ENCODE data around the gene HMCN1.
"Not testable (repeated sequence)": the region's sequence is repeated elsewhere in the genome, so short reads cannot be mapped to it uniquely, and the experiment has no call there.

The HMCN1 gene

DNA sequence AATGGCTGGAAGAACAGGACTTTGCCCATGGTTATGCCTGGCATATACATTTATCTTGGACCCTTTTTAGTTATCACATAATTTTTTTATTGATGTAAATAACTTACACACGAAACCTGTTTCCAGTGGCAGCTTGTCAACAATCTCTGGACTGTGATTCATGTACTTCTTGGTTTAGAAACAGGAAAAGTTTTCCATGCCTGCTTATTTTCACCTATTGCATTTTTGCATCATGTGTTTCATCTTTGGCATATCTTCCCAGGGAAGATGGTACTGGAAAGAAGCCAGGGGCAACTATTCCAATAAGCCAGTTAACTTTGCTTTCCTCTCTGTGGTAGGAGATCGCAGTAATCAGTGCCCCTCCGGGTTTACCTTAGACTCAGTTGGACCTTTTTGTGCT, 430.6 kb downstream of the HMCN1 start:
- no peak for DNase-seq

DNA sequence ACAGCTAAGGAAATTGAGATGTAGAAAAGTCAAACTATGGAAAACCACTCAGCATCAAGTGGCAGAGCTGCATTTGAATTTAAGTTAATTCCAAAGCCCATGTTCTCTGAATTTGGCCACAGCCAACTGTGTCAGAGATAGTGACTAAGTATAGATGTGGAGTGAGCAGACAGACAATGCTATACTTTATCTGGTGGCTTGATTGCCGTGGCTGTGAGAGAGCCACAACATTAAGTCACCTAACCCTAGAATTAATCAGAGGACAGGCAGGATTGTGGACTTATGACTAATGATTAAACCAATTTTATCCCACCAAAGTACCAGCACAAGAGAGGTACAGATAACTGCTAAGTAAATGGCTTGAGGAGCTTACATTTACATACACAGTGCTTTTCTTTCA, 431.1 kb downstream of the HMCN1 start:
- no peak for DNase-seq

- DNase-seq = no peak
These were observed 433.0 kb downstream of the HMCN1 start for GRCh38 chr1:186167096-186167668.

DNA sequence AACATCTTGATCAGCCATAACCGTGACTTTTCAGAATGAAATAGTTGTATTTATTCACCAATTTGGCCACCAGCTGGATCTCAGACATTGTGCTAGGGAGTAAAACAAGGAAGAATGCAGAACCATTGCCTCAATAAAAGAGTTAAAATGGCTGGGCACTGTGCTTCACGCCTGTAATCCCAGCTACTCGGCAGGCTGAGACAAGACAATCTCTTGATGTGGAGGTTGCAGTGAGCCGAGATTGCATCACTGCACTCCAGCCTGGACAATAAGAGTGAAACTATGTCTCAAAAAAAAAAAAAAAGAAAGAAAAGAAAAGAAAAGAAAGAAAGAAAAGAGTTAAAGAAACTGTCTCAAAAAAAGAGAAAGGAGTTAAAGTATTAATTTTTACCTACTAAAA, 441.4 kb downstream of the HMCN1 start:
- no peak for DNase-seq

- no peak for DNase-seq
These were observed 444.3 kb downstream of the HMCN1 start for GRCh38 chr1:186178426-186179043.

- no peak for DNase-seq
These were observed 445.0 kb downstream of the HMCN1 start for GRCh38 chr1:186179231-186179630.

DNA sequence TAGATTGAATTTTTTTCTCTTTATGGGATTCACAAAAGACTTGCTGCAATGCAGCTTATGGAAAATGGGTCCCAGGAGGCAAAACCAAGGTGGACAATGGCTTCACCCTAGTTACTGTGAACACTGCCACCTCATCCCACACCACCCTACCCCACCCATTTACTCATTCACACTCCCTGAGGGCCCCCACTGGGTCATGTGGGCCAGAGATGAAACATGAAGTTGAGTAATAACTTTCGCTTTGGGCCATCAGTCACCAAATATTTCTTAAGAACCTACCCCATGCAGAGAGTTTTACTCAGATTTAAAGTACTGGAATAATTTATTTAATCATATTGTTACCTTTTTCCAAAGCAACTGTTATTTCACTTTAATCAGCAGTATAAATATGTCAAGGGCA, 449.0 kb downstream of the HMCN1 start:
- no peak for DNase-seq

- peak; percentile 25 for DNase-seq
These were observed 449.9 kb downstream of the HMCN1 start for GRCh38 chr1:186183970-186184628.

GRCh38 chr1:186186251-186186650, 452.1 kb downstream of the HMCN1 start:
- not testable (repeated sequence) for DNase-seq

GRCh38 chr1:186187601-186188000, 453.4 kb downstream of the HMCN1 start:
- DNase-seq = no peak

DNA sequence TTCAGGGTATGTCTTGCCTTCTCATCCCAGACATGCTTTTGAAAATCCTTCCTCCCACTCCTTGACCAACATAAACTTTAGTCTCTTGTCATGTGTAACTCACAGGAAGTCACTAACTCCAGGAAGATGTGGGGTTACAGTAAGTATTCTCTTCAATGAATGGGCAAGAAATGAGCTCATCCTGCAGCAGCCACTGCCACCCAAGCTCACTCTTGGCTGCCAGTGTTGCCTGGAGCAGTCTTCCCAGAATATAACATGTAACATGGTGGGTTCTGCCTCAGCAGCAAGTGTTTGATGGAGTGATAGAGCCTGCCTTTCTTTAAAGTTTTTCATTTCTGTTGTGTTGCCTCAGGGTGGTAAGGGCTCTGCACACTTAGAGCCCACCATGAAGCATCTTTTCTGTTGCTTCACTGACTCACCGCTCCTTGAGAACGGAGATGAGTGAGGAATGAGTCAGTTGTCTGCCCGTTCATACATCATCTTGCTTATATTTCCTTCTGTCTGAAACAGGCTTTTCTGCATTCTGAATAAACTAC, 453.9 kb downstream of the HMCN1 start:
- DNase-seq = no peak

DNA sequence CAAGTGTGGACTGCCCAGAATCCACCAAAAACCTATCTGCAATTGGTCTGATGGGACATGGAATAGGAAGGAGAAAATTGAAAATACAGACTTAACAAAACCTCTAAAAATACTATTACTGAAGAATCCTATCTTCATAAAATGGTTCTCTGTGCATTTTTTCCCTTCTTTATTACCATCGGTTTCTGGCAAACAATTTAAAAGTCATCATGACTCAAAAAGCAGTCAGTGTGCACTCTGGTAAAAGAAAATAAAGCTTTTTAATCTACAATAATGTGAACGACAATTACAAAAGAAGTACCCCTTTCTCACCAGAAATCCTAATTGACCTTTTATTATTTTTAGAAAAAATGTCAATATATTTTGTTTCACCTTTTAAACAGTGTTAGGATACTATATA, 454.5 kb downstream of the HMCN1 start:
- DNase-seq = no peak

- no peak for DNase-seq
These were observed 455.0 kb downstream of the HMCN1 start for GRCh38 chr1:186189156-186189555.

DNA sequence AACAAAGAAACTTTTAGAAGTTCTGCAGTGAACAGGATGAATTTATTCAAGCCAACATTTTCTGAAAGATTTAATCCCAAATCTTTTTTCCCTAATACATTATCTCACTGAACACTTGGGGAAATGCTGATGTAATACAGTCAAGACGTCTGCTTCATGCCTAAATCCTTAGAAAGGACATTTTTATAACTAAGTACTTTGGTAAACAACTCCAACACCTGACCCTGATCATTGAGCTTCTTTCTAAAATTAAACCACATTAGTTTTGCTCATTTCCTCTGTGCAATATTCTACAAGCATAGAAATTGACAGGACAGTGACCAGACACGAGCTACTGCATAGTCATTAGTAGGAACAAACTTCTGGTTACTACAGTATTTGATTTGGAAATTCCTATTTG, 457.3 kb downstream of the HMCN1 start:
- no peak for DNase-seq

DNA sequence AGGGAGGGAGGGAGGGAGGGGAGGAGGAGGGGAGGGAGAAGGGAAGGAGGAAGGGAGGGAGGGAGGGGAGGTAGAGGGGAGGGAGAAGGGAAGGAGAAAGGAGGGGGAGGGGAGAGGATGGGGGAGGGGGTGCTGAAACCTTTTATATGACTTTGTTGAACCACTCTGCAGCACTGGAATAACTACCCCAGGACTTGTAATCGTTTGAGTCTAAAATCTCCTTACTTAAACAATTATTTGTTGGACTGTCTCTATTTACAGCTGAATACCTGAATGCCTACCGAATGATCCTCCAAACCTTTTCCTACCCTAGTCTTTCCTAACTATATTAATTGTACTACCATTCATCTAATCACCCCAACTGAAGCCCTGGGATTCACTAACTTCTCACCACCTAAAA, 459.0 kb downstream of the HMCN1 start:
- no peak for DNase-seq

GRCh38 chr1:186194107-186194756, 460.0 kb downstream of the HMCN1 start:
- DNase-seq = peak; percentile 81

DNA sequence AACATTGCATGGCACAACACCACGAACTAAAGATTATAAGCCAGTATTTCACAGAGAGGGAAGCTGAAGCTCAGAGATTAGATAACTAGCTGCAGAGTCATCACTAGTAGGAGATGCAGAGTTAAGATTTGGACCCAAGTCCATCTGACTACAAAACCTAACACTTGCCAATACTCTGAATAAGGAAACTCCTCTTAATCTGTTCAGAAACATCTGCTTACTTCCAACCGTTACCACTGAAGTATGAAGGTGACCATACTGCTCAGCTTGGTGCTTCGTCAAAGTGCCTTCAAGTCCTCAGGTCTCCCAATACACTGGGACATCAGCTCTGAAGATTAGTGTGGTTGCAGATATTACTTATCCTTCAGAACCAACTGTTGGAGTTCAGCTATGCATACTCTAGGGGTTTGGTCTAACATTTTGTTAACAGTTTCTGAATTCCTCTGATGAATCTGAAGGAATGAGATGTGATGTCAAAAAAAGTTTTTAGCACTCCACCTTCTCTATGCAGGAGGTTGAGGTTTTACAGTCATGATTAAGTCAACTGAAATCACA, 461.3 kb downstream of the HMCN1 start:
- no peak for DNase-seq

DNA sequence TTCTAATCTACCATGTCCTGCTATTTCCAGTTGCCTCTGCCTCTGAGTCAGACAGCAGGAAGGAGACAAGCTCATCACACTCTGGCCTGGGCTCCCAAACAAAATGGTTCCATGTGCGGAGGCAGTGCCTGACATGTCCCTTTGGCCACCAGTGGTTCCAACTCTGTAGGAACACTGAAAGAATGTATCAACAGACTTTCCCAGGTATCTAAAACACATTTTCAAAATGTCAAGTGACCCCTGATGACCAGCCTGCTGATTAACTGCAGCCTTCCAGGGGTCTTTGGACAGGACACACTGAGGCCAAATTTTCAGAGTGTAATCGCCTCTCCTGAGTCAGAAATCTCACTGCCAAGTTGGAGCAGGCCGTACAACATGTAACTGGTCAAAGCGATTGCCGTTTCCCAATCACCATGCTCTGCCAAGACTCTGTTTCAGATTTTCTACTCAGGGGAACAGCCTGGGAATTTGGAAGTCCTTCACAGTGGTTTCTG, 468.1 kb downstream of the HMCN1 start:
- no peak for DNase-seq

DNA sequence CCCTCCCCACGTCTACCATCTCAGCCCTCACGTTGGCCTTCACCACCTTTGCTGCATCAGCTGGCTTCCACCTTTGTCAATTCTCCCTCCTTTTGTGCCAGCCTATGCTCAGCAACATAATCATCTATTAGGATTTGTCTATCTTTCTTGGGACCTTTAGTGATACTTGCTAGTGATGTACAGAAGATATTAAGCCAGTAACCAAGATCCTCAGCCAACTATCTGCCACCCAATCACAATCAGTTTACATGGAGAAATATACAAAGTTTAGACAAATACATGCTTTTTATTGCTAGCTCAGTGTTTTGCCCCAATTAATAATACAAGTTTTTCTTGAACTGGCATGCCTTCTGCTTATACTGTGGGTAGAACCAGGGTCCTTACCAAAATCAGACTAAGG, 468.6 kb downstream of the HMCN1 start:
- DNase-seq = no peak

GRCh38 chr1:186206048-186206570, 471.9 kb downstream of the HMCN1 start:
- DNase-seq = no peak

GRCh38 chr1:186207391-186208085, 473.3 kb downstream of the HMCN1 start:
- no peak for DNase-seq

GRCh38 chr1:186208405-186209129, 474.4 kb downstream of the HMCN1 start:
- DNase-seq = no peak
